Fibroblast of lung (primary cell): ENCODE results near the gene FSD1. TPM values are rescaled to one million over a fixed set of nuclear protein-coding genes. Genes with fewer than 3 reads are reported as not detected.
"Not testable (repeated sequence)": the region's sequence is repeated elsewhere in the genome, so short reads cannot be mapped to it uniquely, and the experiment has no call there.

Experiments used
- DNase-seq, 2 donors: peaks; one replicate each; pipeline versions ENCODE4 v3.0.0 to v3.0.0-alpha.2; 2010; ENCODE audit warnings: low read depth in 2 of 2
- H2AFZ ChIP-seq: 2 replicates; pipeline ENCODE4 v1.5.1; 2012; ENCODE audit warnings: low read length, control low read depth, inconsistent platforms
- H3K27ac ChIP-seq: 2 replicates; pipeline ENCODE4 v1.5.1; 2011; ENCODE audit warnings: low read length, control low read depth; ENCODE audit not compliant: insufficient read depth
- H3K27me3 ChIP-seq: 2 replicates; pipeline ENCODE4 v1.5.1; 2011; ENCODE audit warnings: mild to moderate bottlenecking, low read length; ENCODE audit not compliant: control insufficient read depth, insufficient read depth
- H3K36me3 ChIP-seq: 2 replicates; pipeline ENCODE4 v1.5.1; 2011; ENCODE audit warnings: low read length; ENCODE audit not compliant: control insufficient read depth, insufficient read depth
- H3K4me1 ChIP-seq: 2 replicates; pipeline ENCODE4 v1.5.1; 2011; ENCODE audit warnings: low read length; ENCODE audit not compliant: control insufficient read depth, insufficient read depth; ENCODE audit errors: extremely low read depth
- H3K4me2 ChIP-seq: 2 replicates; pipeline ENCODE4 v1.5.1; 2011; ENCODE audit warnings: low read length, control low read depth; ENCODE audit not compliant: insufficient read depth; ENCODE audit errors: extremely low read depth
- H3K4me3 ChIP-seq, 4 experiments: fragments of 200-600 bp in 1 of 4; sonication (generic) in 1 of 4; replicated peaks in 1 of 4; 2 replicates each; pipeline ENCODE4 v1.5.1; 2011 to 2016; ENCODE audit warnings: low read length in 4 of 4, low read depth in 3 of 4, mild to moderate bottlenecking in 3 of 4, control low read depth in 2 of 4, inconsistent platforms in 1 of 4, mixed read lengths in 1 of 4; ENCODE audit not compliant: insufficient read depth in 1 of 4; ENCODE audit errors: control extremely low read depth in 1 of 4
- H3K79me2 ChIP-seq: 2 replicates; pipeline ENCODE4 v1.5.1; 2012; ENCODE audit warnings: mild to moderate bottlenecking, low read length, inconsistent platforms; ENCODE audit not compliant: control insufficient read depth, insufficient read depth
- H3K9ac ChIP-seq: 2 replicates; pipeline ENCODE4 v1.5.1; 2011; ENCODE audit warnings: mild to moderate bottlenecking, low read length, control low read depth; ENCODE audit not compliant: insufficient read depth
- H3K9me3 ChIP-seq: 2 replicates; pipeline ENCODE4 v1.5.1; 2012; ENCODE audit warnings: low read depth, low read length; ENCODE audit not compliant: control insufficient read depth, insufficient read depth
- H4K20me1 ChIP-seq: 2 replicates; pipeline ENCODE4 v1.5.1; 2011; ENCODE audit warnings: low read length; ENCODE audit not compliant: control insufficient read depth, insufficient read depth; ENCODE audit errors: extremely low read depth
- CTCF ChIP-seq, 2 donors: IDR thresholded peaks in 1 of 2; conservative IDR thresholded peaks in 1 of 2; 1 replicate in 1 of 2; 2 replicates in 1 of 2; pipeline ENCODE4 v1.5.1; 2011 to 2012; ENCODE audit warnings: low read length in 2 of 2, control low read depth in 1 of 2, inconsistent platforms in 1 of 2, low read depth in 1 of 2, mild to moderate bottlenecking in 1 of 2
- EZH2 ChIP-seq: IDR thresholded peaks from 2 replicates; pipeline ENCODE4 v1.5.1; 2012; ENCODE audit warnings: low read length, control low read depth, mild to moderate bottlenecking; ENCODE audit errors: missing control alignments
- polyA plus RNA-seq, 2 donors: library from polyadenylated mRNA; depleted of rRNA in 1 of 2; stranded (reverse) in 1 of 2; unstranded in 1 of 2; fragments of >200 nt; gene quantifications; 2 replicates each; pipeline ENCODE4 v1.2.1, GENCODE V29; 2011 to 2012; ENCODE audit warnings: missing spikeins in 1 of 2
- total RNA-seq: library from RNA; depleted of rRNA; stranded (reverse); fragments of >200 nt; gene quantifications from 2 replicates; pipeline ENCODE4 v1.2.1, GENCODE V29; 2014

Gene FSD1
- total and polyA plus RNA-seq, 2 donors (not counting 1 experiment from before 2014, with no cell fraction given) = 4.6 to 10.1 TPM

DNA sequence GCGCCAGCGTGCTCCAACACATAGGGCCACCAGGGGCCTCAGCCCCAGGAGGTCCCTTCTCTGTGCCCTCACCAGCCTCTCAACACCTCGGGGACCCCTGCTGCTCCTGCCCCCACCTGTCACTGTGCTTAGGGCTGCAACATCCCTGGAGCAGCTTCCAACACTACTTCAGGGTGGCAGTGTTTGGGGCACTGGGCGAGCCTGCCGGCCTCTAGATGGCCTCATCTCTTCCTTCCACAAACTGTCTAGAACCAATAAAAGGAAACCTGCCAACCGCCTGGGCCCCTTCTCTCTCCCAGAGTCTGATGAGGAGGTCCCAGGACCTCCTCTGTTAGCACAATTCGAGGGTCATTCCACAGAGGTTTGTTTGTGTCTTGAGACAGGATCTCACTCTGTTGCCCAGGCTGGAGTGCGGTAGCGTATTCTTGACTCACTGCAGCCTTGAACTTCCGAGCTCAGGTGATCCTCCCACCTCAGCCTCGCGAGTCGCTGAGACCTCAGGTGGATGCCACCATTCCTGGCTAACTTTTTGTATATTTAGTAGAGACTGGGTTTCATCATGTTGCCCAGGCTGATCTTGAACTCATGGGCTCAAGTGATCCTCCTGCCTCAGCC, 35.5 kb upstream of the FSD1 start:
- Histone ChIP-seq H3K4me1 (no peaks in the 10 kb centered on the region), H3K27ac (no peak overlapping the region), H3K27me3 (no peaks in the 10 kb centered on the region), H3K36me3 (peaks cover 4% of the 10 kb centered on the region), H3K4me2 (no peak overlapping the region), H2AFZ (no peak overlapping the region), H3K79me2 (no peaks in the 10 kb centered on the region), H4K20me1 (no peaks in the 10 kb centered on the region), H3K9me3 (no peaks in the 10 kb centered on the region), H3K4me3 (no peak overlapping the region), H3K9ac (no peak overlapping the region)
- no peak for DNase-seq
- no peak for TF ChIP-seq CTCF (conservative IDR thresholded peaks at IDR 0.05 in 1 of 2, IDR thresholded peaks at IDR 0.05 in 1 of 2; ENCODE audit: low read depth in 1 of 2, low read length in 2 of 2)
- no peak for TF ChIP-seq EZH2

DNA sequence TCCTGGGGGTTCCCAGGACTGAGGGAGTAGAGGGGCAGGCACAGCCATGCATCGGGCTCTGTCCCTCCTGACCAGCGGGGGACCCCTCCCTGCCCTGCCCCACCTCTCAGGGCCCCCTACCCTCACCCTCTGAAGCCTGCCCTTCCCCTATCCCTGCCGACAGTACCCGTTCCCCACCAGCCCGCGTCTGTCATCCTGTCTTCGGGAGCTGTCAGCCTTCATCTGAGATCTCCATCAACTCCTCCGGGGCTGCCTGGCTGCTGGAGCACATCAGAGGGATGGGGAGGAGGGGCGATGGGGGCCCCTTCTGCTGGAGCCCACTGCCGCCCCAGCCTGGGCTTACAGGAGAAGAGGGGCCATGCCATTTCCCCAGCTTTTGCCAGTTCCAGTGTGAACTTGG, 31.5 kb upstream of the FSD1 start:
- H3K9ac ChIP-seq = no peak overlapping the region
- peaks cover 4% of the 10 kb centered on the region for H3K36me3 ChIP-seq
- H3K4me3 ChIP-seq = no peak overlapping the region
- no peaks in the 10 kb centered on the region for H4K20me1 ChIP-seq
- no peaks in the 10 kb centered on the region for H3K4me1 ChIP-seq
- no peaks in the 10 kb centered on the region for H3K79me2 ChIP-seq
- DNase-seq = no peak
- no peak overlapping the region for H3K27ac ChIP-seq
- no peak for TF ChIP-seq CTCF (conservative IDR thresholded peaks at IDR 0.05 in 1 of 2, IDR thresholded peaks at IDR 0.05 in 1 of 2; ENCODE audit: low read depth in 1 of 2, low read length in 2 of 2)
- TF ChIP-seq EZH2 = no peak
- peaks cover under 1% of the 10 kb centered on the region for H3K27me3 ChIP-seq
- H3K4me2 ChIP-seq = no peak overlapping the region
- H3K9me3 ChIP-seq = no peaks in the 10 kb centered on the region
- H2AFZ ChIP-seq = no peak overlapping the region

- H3K27me3 ChIP-seq, H3K4me1 ChIP-seq, H3K4me2 ChIP-seq, H3K36me3 ChIP-seq, H3K4me3 ChIP-seq, H3K9ac ChIP-seq, H3K9me3 ChIP-seq, H3K79me2 ChIP-seq, H2AFZ ChIP-seq, H3K27ac ChIP-seq, DNase-seq, H4K20me1 ChIP-seq: not testable (repeated sequence)
These were observed 30.1 kb upstream of the FSD1 start for GRCh38 chr19:4274321-4274686.
